GM12878 (cell line): ENCODE data around the gene CCDC137. TPM values are rescaled to one million over a fixed set of nuclear protein-coding genes. Genes with fewer than 3 reads are reported as not detected.

Experiments used
- ATAC-seq: fragments of 200-7000 bp; cut with Tn5 transposase; 3 replicates; pipeline ENCODE4 v1.9.1; 2020; ENCODE audit warnings: mild to moderate bottlenecking, moderate library complexity
- BruUV-seq: library from RNA; stranded (reverse); fragments of 400-500 nt; replicated peaks from 2 replicates; lab custom pipeline; 2021; lab: Mats Ljungman, UMichigan
- CTCF ChIA-PET: fragments of 300-600 bp; sonication (Branson Sonifier 250); formaldehyde crosslinking; extraction: SDS; loops from one replicate; lab custom pipeline; 2021; ENCODE audit warnings: inconsistent platforms; lab: Yijun Ruan, JAX
- POLR2A ChIA-PET: fragments of 350-600 bp; formaldehyde crosslinking; extraction: SDS; loops from one replicate; lab custom pipeline; 2021; ENCODE audit warnings: inconsistent platforms; lab: Charles Lee
- RAD21 ChIA-PET: fragments of 300-600 bp; sonication (Branson Sonifier 250); formaldehyde crosslinking; loops from one replicate; lab custom pipeline; 2023; ENCODE audit warnings: antibody characterized with exemption; ENCODE audit not compliant: unreplicated experiment; lab: Charles Lee
- SMC1A ChIA-PET: fragments of 300-600 bp; sonication (Branson Sonifier 250); formaldehyde crosslinking; loops from one replicate; lab custom pipeline; 2023; ENCODE audit not compliant: unreplicated experiment, uncharacterized antibody; lab: Charles Lee
- DNase-seq: peaks from one replicate; pipeline ENCODE4 v3.0.0-alpha.2; 2011; ENCODE audit warnings: low read depth, low spot score
- FAIRE-seq: peaks from 3 replicates; lab custom pipeline; 2011; peaks lifted over from hg19 to GRCh38; lab: Jason Lieb, UNC
- H2AFZ ChIP-seq: 2 replicates; pipeline ENCODE4 v1.6.0; 2011; ENCODE audit warnings: low read depth, low read length, control low read depth; ENCODE audit not compliant: control insufficient read depth
- H3K27ac ChIP-seq: 2 replicates; pipeline ENCODE4 v1.5.1; 2011; ENCODE audit warnings: control low read depth; ENCODE audit not compliant: control insufficient read depth, insufficient read depth
- H3K27me3 ChIP-seq, 2 experiments: replicated peaks in 1 of 2; 2 replicates each; pipeline versions ENCODE4 v1.6.0 to v1.6.1; 2011; ENCODE audit warnings: low read length in 1 of 2; ENCODE audit not compliant: control insufficient read depth in 2 of 2, insufficient read depth in 2 of 2
- H3K36me3 ChIP-seq, 2 experiments: 2 replicates each; pipeline ENCODE4 v1.5.1; 2011; ENCODE audit warnings: low read length in 1 of 2; ENCODE audit not compliant: control insufficient read depth in 2 of 2, insufficient read depth in 2 of 2
- H3K4me1 ChIP-seq: 2 replicates; pipeline ENCODE4 v1.6.1; 2011; ENCODE audit warnings: mild to moderate bottlenecking, low read length, moderate library complexity, mixed read lengths; ENCODE audit not compliant: control insufficient read depth, insufficient read depth
- H3K4me2 ChIP-seq: 2 replicates; pipeline ENCODE4 v1.6.0; 2011; ENCODE audit warnings: control low read depth; ENCODE audit not compliant: control insufficient read depth, insufficient read depth
- H3K4me3 ChIP-seq: fragments of 200-600 bp; sonication (generic); 2 replicates; pipeline ENCODE4 v1.5.1; 2016
- H3K79me2 ChIP-seq: 2 replicates; pipeline ENCODE4 v1.6.0; 2011; ENCODE audit warnings: low read length; ENCODE audit not compliant: control insufficient read depth, insufficient read depth
- H3K9ac ChIP-seq: 2 replicates; pipeline ENCODE4 v1.8.0; 2011; ENCODE audit warnings: low read length, control low read depth, mixed read lengths; ENCODE audit not compliant: control insufficient read depth, insufficient read depth
- H3K9me3 ChIP-seq: replicated peaks from 3 replicates; pipeline ENCODE4 v1.5.1; 2011; ENCODE audit warnings: mild to moderate bottlenecking, low read length; ENCODE audit not compliant: control insufficient read depth, insufficient read depth
- H4K20me1 ChIP-seq: 2 replicates; pipeline ENCODE4 v1.6.0; 2011; ENCODE audit not compliant: control insufficient read depth, insufficient read depth
- ATF2 ChIP-seq: IDR thresholded peaks from 2 replicates; pipeline ENCODE4 v1.6.1; 2012; ENCODE audit warnings: low read length, inconsistent platforms
- ATF7 ChIP-seq: fragments of 450-650 bp; IDR thresholded peaks from 2 replicates; pipeline ENCODE4 v1.6.1; 2016; ENCODE audit warnings: low read depth, mild to moderate bottlenecking
- NR2F1 ChIP-seq: fragments of 450-650 bp; conservative IDR thresholded peaks from 2 replicates; pipeline ENCODE4 v1.6.1; 2017; ENCODE audit warnings: mild to moderate bottlenecking
- POLR2A ChIP-seq: IDR thresholded peaks from 2 replicates; pipeline ENCODE4 v1.6.1; 2011; ENCODE audit warnings: low read depth, mild to moderate bottlenecking, low read length
- POLR2AphosphoS5 ChIP-seq: IDR thresholded peaks from 2 replicates; pipeline ENCODE4 v1.6.1; 2011; ENCODE audit warnings: mild to moderate bottlenecking, low read length, inconsistent platforms
- RUNX3 ChIP-seq: IDR thresholded peaks from 2 replicates; pipeline ENCODE4 v1.6.1; 2012; ENCODE audit warnings: low read length, inconsistent platforms
- WGBS: methylation state at CpG from one replicate; pipeline ENCODE4 v1.1.6; 2016; ENCODE audit warnings: low lambda C conversion rate; ENCODE audit not compliant: insufficient replicate concordance, insufficient coverage; ENCODE audit errors: missing lambda C conversion rate; 5-methylcytosine and 5-hydroxymethylcytosine counted together
- in situ Hi-C: fragments of 300-500 bp; cut with MboI; formaldehyde crosslinking; loops from 9 replicates; pipeline ENCODE4 v1.14.3; 2018; ENCODE audit warnings: mixed read lengths
- intact Hi-C: fragments of 100-400 bp; cut with micrococcal nuclease; formaldehyde crosslinking; loops from one replicate; pipeline ENCODE4 v1.14.2; 2022; ENCODE audit not compliant: unreplicated experiment
- polyA plus RNA-seq, 11 experiments: library from polyadenylated mRNA; depleted of rRNA in 4 of 11; unstranded in 6 of 11; stranded (reverse) in 5 of 11; fragments of >200 nt; fragmentation: Nextera tagmentation in 4 of 11; fragmentation: Illumina TruSeq in 1 of 11; extraction: Ambion mirVana in 4 of 11; extraction: Trizol in 1 of 11; gene quantifications; 1 replicate in 1 of 11; 2 replicates in 10 of 11; pipeline versions ENCODE4 v1.2.1 to v1.2.3, GENCODE V29; 2011 to 2016; ENCODE audit warnings: inconsistent platforms in 2 of 11, missing spikeins in 2 of 11, low read depth in 1 of 11
- total RNA-seq, 4 experiments: library from RNA; depleted of rRNA in 3 of 4; stranded (reverse); fragments of >200 nt in 3 of 4; fragmentation: Illumina TruSeq in 1 of 4; extraction: Trizol in 1 of 4; gene quantifications; 2 replicates each; pipeline versions ENCODE4 v1.2.1 to v1.2.3, GENCODE V29; 2013 to 2021
- TF ChIP-seq, protein P1 (sequence below): fragments of 450-650 bp; IDR thresholded peaks from 2 replicates; pipeline ENCODE4 v1.6.1; 2016; ENCODE audit warnings: mild to moderate bottlenecking
- TF ChIP-seq, protein P2 (sequence below): fragments of 450-650 bp; IDR thresholded peaks from 2 replicates; pipeline ENCODE4 v1.6.1; 2018; ENCODE audit warnings: mild to moderate bottlenecking, low read depth, moderate library complexity; ENCODE audit not compliant: partially characterized antibody

The CCDC137 gene
- total and polyA plus RNA-seq, 10 of the 15 experiments (the other 5 are each of a cell fraction or from before 2014, with no cell fraction given), result 2.2 to 45.4 (median 22.1) TPM

DNA sequence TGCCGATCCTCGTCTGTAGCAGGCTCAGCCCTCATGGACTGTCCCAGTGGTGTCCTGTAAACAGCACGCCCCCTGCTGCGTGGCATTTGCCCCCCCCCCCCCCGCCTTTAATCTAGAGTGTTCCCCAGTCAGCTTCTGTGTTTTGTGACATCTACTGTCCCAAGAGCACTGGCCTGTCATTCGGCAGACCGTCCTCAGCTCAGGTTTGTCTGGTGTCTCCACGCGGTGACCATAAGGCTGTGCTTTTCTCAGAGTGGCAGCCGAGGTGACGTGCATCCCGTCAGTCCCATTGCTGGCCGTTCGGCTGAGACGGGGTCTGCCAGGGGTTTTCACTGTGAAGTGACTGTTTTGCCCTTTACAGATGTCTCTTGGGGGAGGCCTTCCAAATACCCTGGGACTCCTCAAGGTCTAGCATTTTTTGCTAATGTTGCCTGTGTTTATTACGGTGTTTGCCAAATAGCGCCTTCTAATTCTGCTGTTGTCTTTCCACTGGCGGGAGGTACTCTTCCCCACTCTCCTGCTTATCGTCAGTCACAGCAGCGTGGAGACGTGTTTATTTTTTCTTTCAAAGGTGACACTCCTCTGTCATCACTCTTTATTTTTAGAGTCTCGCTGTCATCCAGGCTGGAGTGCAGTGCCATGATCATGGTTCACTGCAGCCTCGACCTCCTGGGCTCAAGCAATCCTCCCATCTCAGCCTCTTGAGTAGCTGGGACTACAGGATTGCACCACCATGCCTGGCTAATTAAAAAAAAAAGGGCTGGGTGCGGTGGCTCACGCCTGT lies 30.9 kb downstream of the CCDC137 start (continued):
- TF ChIP-seq ATF2 (no peak), ATF7 (no peak), NR2F1 (no peak), RUNX3 (no peak)
- TF ChIP-seq, protein P1, sequence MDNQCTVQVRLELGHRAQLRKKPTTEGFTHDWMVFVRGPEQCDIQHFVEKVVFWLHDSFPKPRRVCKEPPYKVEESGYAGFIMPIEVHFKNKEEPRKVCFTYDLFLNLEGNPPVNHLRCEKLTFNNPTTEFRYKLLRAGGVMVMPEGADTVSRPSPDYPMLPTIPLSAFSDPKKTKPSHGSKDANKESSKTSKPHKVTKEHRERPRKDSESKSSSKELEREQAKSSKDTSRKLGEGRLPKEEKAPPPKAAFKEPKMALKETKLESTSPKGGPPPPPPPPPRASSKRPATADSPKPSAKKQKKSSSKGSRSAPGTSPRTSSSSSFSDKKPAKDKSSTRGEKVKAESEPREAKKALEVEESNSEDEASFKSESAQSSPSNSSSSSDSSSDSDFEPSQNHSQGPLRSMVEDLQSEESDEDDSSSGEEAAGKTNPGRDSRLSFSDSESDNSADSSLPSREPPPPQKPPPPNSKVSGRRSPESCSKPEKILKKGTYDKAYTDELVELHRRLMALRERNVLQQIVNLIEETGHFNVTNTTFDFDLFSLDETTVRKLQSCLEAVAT, result no peak

- ChIA-PET CTCF (interaction anchor here (1.2 to 1.4 kb wide), 2 partner anchors 11 to 35 kb away, joined by 3 read pairs; no protein-coding TSS in a partner anchor), POLR2A (interaction anchor here (0.8 kb wide), 1 partner anchor 230 kb away, joined by 3 read pairs; no protein-coding TSS in a partner anchor), SMC1A (no interaction called here), RAD21 (interaction anchor here (1.4 kb wide), 1 partner anchor 32 kb away, joined by 5 read pairs; no protein-coding TSS in a partner anchor)
- H3K9me3 ChIP-seq, result no peaks in the 10 kb centered on the region
- DNase-seq (no peak), ATAC-seq (no peak), FAIRE-seq (no peak)
- 86% methylated on average over 23 of the region's 25 CpGs for WGBS
- intact Hi-C loops, result no loop called here
- peak overlapping the region; percentile 91 for H3K4me2 ChIP-seq
- H2AFZ ChIP-seq, result no peak overlapping the region
- H3K4me1 ChIP-seq, result peaks cover 8% of the 10 kb centered on the region
- TF ChIP-seq, protein P2, sequence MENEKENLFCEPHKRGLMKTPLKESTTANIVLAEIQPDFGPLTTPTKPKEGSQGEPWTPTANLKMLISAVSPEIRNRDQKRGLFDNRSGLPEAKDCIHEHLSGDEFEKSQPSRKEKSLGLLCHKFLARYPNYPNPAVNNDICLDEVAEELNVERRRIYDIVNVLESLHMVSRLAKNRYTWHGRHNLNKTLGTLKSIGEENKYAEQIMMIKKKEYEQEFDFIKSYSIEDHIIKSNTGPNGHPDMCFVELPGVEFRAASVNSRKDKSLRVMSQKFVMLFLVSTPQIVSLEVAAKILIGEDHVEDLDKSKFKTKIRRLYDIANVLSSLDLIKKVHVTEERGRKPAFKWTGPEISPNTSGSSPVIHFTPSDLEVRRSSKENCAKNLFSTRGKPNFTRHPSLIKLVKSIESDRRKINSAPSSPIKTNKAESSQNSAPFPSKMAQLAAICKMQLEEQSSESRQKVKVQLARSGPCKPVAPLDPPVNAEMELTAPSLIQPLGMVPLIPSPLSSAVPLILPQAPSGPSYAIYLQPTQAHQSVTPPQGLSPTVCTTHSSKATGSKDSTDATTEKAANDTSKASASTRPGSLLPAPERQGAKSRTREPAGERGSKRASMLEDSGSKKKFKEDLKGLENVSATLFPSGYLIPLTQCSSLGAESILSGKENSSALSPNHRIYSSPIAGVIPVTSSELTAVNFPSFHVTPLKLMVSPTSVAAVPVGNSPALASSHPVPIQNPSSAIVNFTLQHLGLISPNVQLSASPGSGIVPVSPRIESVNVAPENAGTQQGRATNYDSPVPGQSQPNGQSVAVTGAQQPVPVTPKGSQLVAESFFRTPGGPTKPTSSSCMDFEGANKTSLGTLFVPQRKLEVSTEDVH, result no peak
- TF ChIP-seq POLR2AphosphoS5 (0 out of 2 replicates have a peak, but pooled peaks have one; percentile 1), POLR2A (peak; percentile 41; the same call in 1 of the 2 replicates)
- H4K20me1 ChIP-seq, result 0 out of 2 replicates have a peak, but pooled peaks cover 3% of the 10 kb centered on the region
- no peaks in the 10 kb centered on the region for H3K27me3 ChIP-seq
- H3K79me2 ChIP-seq, result peaks cover 42% of the 10 kb centered on the region
- no peak overlapping the region for H3K9ac ChIP-seq
- no TSS peak for BruUV-seq
- H3K27ac ChIP-seq, result no peak overlapping the region
- H3K36me3 ChIP-seq, result peaks cover 20 to 26% of the 10 kb centered on the region in 2 experiments; a peak in 3 of 4 replicates
- H3K4me3 ChIP-seq, result no peak overlapping the region
- in situ Hi-C loops, result no loop called here
These were observed 34.1 kb downstream of the CCDC137 start for GRCh38 chr17:81700353-81701287.
